ENCODE measurements around the gene CDYL2. TPM values are rescaled to one million over a fixed set of nuclear protein-coding genes. Genes with fewer than 3 reads are reported as not detected.
A peak's percentile ranks its signal among the peaks of the same experiment; 100 is the strongest.
"Not testable (repeated sequence)": the region's sequence is repeated elsewhere in the genome, so short reads cannot be mapped to it uniquely, and the experiment has no call there.

CDYL2 gene
- total RNA-seq, 1 donor from 2014 or later = 3.4 TPM

GRCh38 chr16:80827007-80827406 lies 22.6 kb upstream of the CDYL2 start:
- TF ChIP-seq CTCF (IDR thresholded peaks at IDR 0.05) = no peak
- ATAC-seq (ENCODE audit: low read depth) (no peak), DNase-seq (no peak)
- ChIA-PET POLR2A (no interaction called here), CTCF (interaction anchor here (1.4 to 3.9 kb wide), 2 partner anchors 15 to 299 kb away, joined by 3 to 25 read pairs; no protein-coding TSS in a partner anchor)
- Mint-ChIP-seq H3K9me3 (no peaks in the 10 kb centered on the region), H3K36me3 (ENCODE audit: low read depth) (no peaks in the 10 kb centered on the region), H3K4me3 (no peak overlapping the region), H3K27ac (no peak overlapping the region), H3K4me1 (peaks cover 5% of the 10 kb centered on the region), H3K27me3 (no peaks in the 10 kb centered on the region)
- intact Hi-C loops (cut with micrococcal nuclease) = loop anchor here (10.0 kb wide), 1 partner anchor 1222 kb away; the partner anchor contains the start of gene MAF

- intact Hi-C loops (cut with micrococcal nuclease) = loop anchor here (10.0 kb wide), 1 partner anchor 1221 kb away; the partner anchor contains the start of gene MAF
- CTCF ChIA-PET = interaction anchor here (1.4 to 3.9 kb wide), 2 partner anchors 13 to 298 kb away, joined by 3 to 25 read pairs; no protein-coding TSS in a partner anchor
- Mint-ChIP-seq H3K27ac (no peak overlapping the region), H3K27me3 (no peaks in the 10 kb centered on the region), H3K4me1 (peaks cover 5% of the 10 kb centered on the region), H3K36me3 (ENCODE audit: low read depth) (no peaks in the 10 kb centered on the region), H3K4me3 (no peak overlapping the region), H3K9me3 (no peaks in the 10 kb centered on the region)
- TF ChIP-seq CTCF (IDR thresholded peaks at IDR 0.05) = no peak
- POLR2A ChIA-PET = no interaction called here
- no peak for DNase-seq
- no peak for ATAC-seq (ENCODE audit: low read depth)
Observed at GRCh38 chr16:80825365-80825758, 21.0 kb upstream of the CDYL2 start.

- ATAC-seq (ENCODE audit: low read depth) = no peak
- peak; percentile 41 for TF ChIP-seq CTCF (IDR thresholded peaks at IDR 0.05)
- H3K4me3 Mint-ChIP-seq = no peak overlapping the region
- H3K27me3 Mint-ChIP-seq = peaks cover 2% of the 10 kb centered on the region
- H3K27ac Mint-ChIP-seq = no peak overlapping the region
- H3K36me3 Mint-ChIP-seq (ENCODE audit: low read depth) = no peaks in the 10 kb centered on the region
- CTCF ChIA-PET = interaction anchor here (3.9 kb wide), 1 partner anchor 297 kb away, joined by 25 read pairs; no protein-coding TSS in a partner anchor
- DNase-seq = no peak
- no peaks in the 10 kb centered on the region for H3K9me3 Mint-ChIP-seq
- H3K4me1 Mint-ChIP-seq = peaks cover 5% of the 10 kb centered on the region
- POLR2A ChIA-PET = no interaction called here
- intact Hi-C loops (cut with micrococcal nuclease) = loop anchor here (1.0 to 10.0 kb wide), 2 partner anchors 297 to 1220 kb away; partner anchors contain the start of gene MAF
Observed at GRCh38 chr16:80824623-80825364, 20.4 kb upstream of the CDYL2 start.

GRCh38 chr16:80819988-80820387 lies 15.6 kb upstream of the CDYL2 start:
- CTCF ChIA-PET = interaction anchor here (1.2 kb wide), 1 partner anchor 293 kb away, joined by 4 read pairs; no protein-coding TSS in a partner anchor
- TF ChIP-seq CTCF (IDR thresholded peaks at IDR 0.05) = no peak
- no peak overlapping the region for H3K27ac Mint-ChIP-seq
- DNase-seq (no peak), ATAC-seq (ENCODE audit: low read depth) (no peak)
- no peaks in the 10 kb centered on the region for H3K36me3 Mint-ChIP-seq (ENCODE audit: low read depth)
- no peaks in the 10 kb centered on the region for H3K9me3 Mint-ChIP-seq
- no peak overlapping the region for H3K4me3 Mint-ChIP-seq
- H3K4me1 Mint-ChIP-seq = peaks cover under 1% of the 10 kb centered on the region
- H3K27me3 Mint-ChIP-seq = peaks cover 2% of the 10 kb centered on the region
- intact Hi-C loops (cut with micrococcal nuclease) = loop anchor here (10.0 kb wide), 1 partner anchor 1215 kb away; the partner anchor contains the start of gene MAF
- POLR2A ChIA-PET = no interaction called here

GRCh38 chr16:80816356-80816755 lies 12.0 kb upstream of the CDYL2 start:
- ATAC-seq (ENCODE audit: low read depth) = no peak
- Mint-ChIP-seq H3K27me3 (peaks cover 2% of the 10 kb centered on the region), H3K4me3 (no peak overlapping the region), H3K9me3 (no peaks in the 10 kb centered on the region), H3K36me3 (ENCODE audit: low read depth) (no peaks in the 10 kb centered on the region), H3K27ac (no peak overlapping the region), H3K4me1 (peaks cover 2% of the 10 kb centered on the region)
- no peak for DNase-seq
- intact Hi-C loops (cut with micrococcal nuclease) = no loop called here
- ChIA-PET CTCF (no interaction called here), POLR2A (no interaction called here)
- no peak for TF ChIP-seq CTCF (IDR thresholded peaks at IDR 0.05)

GRCh38 chr16:80815278-80815677 lies 10.9 kb upstream of the CDYL2 start:
- H3K36me3 Mint-ChIP-seq (ENCODE audit: low read depth); ATAC-seq (ENCODE audit: low read depth); DNase-seq; H3K4me3 Mint-ChIP-seq; intact Hi-C loops (cut with micrococcal nuclease); H3K27ac Mint-ChIP-seq; H3K4me1 Mint-ChIP-seq; CTCF ChIA-PET; POLR2A ChIA-PET; H3K9me3 Mint-ChIP-seq; H3K27me3 Mint-ChIP-seq: not testable (repeated sequence)
